Left renal pelvis (tissue), 4 donors: ENCODE results near the gene CLEC18B. TPM values are rescaled to one million over a fixed set of nuclear protein-coding genes. Genes with fewer than 3 reads are reported as not detected.
"Not testable (repeated sequence)": the region's sequence is repeated elsewhere in the genome, so short reads cannot be mapped to it uniquely, and the experiment has no call there.

Source experiments
- DNase-seq, 4 donors: peaks; one replicate each; pipeline ENCODE4 v3.0.0-alpha.2; 2013; ENCODE audit warnings: low read depth in 4 of 4, low spot score in 3 of 4
- polyA plus RNA-seq, 4 donors: library from polyadenylated mRNA; unstranded; fragments of 120-200 nt; gene quantifications; one replicate each; pipeline ENCODE4 v1.2.1, GENCODE V29; 2013; ENCODE audit not compliant: insufficient read length in 4 of 4

The CLEC18B gene
- polyA plus RNA-seq, 4 donors = 1.5 to 118 (median 98.0) TPM

DNA sequence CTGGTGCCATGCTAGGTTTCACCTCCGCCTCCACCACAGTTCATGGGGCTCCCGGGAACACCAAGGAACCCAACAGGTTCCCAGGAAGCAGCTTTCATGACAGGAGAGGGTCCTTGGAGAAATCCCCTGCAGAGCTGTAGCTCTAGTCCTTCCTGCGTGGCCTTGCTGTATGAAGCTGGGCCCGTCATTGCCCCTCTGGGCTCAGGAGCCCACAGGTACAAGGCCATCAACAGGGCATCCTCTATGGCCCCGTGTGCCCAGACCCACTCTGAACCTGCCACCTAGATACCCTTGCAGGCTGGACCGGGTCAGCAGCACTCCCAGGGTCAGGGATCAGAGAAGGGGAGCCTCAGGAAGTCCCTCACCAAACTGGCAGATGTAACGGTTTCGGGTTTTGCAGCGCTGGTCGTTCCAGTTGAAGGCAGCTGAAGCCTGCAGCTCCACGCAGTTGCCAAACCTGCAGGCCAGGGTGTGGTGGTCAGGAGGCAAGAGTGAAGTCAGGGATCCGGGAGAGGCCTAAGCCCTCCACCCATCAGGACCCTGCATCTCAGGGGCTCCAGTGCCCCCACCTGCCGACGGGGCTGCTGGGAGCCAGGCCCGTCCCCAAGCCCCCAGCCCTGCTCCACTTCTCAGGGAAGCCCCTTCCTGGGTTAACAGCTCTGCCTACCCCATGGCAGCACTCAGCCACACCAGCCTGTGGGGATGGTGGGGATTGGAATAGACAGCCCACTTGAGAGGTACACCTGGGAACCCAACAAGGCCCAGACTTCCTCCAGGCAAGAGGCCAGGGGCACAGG lies 11.9 kb downstream of the CLEC18B start:
- DNase-seq = not testable (repeated sequence)

DNA sequence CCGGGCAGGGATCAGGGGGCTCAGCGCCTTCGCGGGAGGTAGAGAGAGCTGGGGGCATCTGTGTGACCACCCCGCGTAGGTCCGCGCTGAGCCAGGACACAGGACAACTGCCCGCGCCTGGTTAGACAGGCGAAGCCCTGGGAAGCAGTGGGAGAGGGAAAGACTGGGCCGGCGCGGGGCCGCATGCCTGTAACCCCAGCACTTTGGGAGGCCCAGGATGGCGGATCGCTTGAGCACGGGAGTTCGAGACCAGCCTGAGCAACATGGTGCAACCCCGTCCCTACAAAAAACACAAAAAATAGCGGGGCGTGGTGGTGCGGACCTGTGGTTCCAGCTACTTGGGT lies 13.9 kb downstream of the CLEC18B start:
- DNase-seq = not testable (repeated sequence)

DNA sequence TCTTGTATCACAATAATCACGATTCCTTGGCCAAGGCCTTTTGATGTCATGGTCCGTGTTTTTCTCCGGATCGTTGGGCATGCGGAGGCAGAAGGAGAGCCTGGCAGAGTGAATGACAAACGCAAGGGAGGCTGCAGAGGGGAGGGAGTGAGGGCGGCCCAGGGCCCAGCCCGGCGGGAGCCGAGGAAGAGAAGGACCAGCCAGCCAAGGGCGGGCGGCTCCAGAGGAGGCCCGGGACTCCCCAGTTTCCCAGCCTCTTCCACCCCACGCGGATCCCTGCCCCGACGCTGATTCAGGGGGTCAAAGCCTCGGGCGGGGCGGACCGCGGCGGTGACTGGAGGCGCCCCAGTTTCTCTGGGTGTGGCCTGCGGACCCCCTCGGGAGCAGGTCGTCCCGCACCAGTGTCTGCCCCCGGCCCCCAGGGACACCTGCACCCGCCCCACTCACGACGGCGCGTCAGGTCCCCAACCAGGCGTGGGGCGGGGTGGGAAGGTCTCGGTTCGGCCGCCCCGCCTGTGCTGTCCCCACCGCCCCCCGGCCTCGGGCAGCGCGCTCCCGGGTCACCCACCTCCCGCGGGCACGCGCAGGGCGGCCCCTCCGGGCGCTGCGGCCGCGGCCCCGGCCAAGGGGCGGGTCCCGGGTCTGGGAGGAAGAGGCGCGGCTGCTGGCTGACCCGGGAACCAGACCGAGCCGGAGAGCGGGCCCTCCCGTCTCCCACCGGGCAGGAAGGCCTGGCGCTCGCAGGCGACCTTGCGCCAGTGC lies 14.5 kb downstream of the CLEC18B start:
- not testable (repeated sequence) for DNase-seq

DNA sequence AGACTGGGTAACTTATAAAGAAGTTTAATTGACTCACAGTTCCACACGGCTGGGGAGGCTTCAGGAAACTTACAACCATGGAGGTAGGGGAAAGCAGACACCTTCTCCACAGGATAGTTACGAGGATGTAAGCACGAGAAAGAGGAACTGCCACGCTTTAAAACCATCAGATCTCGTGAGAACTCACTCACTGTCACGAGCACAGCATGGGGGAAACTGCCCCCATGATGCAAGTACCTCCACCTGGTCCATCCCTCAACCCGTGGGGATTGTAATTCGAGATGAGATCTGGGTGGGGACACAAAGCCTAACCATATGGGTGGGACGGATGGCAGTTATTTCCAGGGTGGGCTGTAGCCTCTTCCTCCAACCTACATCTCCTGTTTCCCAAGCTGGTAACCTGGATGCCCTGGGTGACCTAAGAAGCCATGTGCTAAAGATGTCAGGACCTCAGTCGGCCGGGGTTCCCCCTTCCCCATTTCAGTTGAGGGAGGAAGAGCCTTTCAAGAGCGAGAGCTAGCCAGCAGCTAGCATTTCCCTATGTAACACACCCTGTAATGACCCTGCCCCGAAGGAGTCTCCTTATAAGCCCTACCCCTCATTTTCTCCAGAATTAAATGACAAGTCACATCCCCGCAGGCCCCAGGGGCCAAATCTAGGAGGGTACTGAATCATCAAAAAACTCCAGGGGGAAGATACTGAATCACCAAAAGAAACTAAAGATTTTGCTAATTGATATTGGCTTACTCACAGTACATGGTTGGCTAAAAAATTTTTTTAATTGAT lies 16.9 kb downstream of the CLEC18B start:
- DNase-seq = not testable (repeated sequence)

DNA sequence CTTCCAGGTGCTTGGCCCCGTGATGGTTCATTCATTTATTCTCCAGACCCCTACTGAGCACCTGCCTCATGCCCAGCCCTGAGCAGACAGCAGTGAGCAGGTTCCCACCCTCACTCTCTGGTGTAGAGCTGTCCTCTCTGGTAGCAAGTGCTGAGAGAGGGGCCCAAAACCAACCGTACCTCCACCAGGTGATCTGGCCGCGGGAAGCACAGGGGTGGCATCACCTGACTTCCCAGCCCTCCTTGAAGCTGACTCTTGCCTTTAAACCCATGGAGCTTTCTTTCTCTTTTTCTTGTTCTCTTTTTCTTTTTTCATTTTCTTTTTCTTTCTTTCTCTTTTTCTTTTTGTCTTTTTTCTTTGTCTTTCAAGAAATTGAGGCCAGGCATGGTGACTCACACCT lies 21.0 kb downstream of the CLEC18B start:
- DNase-seq = not testable (repeated sequence)

DNA sequence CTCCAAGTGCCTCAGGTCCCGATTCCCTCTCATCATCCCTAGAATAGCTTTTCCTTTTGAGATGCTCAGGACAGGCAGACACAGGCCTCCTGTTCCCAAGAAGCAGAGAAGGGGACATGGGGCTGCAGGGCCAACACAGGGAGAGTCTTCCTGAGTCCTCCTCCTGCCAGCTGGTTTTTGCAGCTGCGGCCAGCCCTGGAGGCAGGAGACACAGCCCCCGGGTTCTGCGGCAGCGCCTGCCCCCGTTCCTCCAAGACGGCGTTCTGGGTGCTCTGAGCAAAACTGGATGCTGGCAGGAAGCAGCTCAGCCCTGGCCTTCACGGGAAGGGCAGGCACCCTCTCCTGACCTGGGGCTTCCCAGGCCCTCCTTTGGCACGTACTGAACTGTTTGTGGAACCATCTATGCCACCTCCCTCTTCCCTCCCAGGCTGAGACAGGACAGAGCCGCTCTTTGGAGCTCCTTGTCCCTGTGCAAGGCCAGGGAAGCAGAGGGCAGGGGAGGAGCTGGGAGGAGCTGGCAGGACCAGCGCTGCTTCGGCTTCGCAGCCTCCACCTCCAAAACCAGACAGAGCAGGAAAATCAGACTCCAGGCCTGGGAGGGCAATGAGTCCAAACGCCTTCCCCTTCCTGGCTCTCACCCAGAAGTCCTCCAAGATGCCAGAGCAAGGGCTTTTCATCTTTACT lies 22.9 kb downstream of the CLEC18B start:
- not testable (repeated sequence) for DNase-seq

DNA sequence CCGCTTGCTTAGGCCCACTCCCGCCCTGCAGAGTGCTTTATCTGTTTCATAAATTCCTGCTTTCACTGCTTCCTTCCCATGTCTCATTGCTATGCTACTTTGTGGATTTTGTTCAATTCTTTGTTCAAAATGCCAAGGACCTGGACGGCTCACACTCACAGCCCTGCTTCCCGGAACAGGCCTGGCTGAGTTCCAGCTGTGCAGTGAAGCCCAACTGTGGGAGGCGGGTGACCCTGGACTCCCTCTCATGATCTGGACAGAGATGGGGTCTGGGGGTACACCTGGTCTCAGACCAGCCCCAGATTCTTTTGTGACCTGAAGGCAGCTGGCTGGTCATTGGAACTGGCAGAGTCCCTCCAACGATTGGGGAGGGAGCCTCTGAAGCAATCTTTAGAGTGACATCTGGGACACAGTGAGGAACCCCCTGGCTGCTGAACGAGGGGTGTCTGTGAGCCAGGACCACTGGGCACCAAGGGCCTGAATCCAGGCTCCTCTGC lies 24.7 kb downstream of the CLEC18B start:
- DNase-seq = peak in 1 of 4 donors; percentile 29

DNA sequence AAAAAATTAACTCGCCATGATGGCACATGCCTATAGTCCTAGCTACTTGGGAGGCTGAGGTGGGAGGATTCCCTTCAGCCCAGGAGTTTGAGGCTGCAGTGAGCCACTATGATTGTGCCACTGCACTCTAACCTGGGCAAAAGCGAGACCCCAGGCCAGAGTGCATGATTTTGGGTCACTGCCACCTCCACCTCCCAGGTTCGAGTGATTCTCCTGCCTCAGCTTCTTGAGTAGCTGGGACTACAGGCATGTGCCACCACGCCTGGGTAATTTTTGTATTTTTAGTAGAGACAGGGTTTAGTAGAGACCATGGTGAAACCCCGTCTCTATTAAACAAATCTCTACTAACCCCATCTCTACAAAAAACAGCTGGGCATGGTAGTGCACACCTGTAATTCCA lies 26.7 kb downstream of the CLEC18B start:
- DNase-seq = not testable (repeated sequence)

DNA sequence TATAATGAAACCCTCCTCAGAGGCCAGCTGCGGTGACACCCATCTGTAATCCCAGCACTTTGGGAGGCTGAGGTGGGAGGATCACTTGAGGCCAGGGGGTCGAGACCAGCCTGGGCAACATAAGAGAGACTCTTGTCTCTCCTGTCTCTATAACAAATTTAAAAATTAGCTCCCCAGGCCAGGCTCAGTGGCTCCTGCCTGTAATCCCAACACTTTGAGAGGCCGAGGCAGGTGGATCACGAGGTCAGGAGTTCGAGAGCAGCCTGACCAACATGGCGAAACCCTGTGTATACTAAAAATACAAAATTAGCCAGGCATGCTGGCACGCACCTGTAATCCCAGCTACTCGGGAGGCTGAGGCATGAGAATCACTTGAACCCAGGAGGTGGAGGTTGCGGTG lies 27.1 kb downstream of the CLEC18B start:
- not testable (repeated sequence) for DNase-seq

DNA sequence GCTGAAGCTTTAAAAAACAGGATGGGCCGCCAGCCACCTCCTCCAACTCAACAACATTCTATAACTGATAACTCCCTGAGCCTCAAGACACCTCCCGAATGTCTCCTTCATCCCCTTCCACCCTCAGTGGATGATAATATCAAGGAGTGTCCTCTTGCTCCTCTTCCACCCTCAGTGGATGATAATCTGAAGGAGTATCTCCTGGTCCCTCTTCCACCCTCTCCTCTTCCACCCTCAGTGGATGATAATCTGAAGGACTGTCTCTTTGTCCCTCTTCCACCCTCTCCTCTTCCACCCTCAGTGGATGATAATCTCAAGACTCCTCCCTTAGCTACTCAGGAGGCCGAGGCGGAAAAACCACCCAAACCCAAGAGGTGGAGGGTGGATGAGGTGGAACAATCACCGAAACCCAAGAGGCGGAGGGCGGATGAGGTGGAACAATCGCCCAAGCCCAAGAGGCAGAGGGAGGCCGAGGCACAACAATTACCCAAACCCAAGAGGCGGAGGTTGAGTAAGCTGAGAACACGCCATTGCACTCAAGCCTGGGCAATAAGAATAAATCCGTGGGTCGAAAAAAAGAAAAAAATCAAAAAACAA lies 29.7 kb downstream of the CLEC18B start:
- DNase-seq = not testable (repeated sequence)

DNA sequence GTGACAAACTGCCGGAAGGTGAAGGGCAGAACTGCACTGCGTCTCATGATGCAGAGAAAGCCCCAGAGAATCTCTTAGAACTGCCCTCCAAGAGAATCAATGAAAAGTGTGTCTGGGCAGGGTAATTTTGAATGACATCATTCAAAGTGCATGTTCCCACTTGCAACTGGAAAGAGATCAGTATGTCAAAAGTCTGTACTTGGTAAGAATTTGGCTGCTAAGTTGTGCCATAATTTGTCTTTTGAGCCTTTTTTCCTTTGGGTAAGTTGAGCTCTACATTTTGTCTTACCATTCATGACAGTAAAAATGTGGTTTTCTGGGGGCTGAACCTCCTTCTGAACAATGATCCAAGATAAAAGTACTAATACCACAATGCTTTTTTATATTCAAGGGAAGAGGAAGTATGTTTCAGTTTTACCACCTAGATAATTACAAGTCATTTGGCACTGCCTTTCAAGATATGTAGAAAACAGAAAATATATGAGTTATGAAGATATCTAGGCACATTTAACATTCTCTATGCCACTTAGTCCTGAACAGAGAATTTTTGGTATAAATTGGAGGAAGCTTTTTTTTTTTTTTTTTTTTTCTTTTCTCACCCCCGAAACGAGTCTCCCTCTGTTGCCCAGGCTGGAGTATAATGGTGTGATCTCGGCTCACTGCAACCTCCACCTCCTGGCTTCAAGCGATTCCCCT lies 38.8 kb downstream of the CLEC18B start:
- DNase-seq = not testable (repeated sequence)

DNA sequence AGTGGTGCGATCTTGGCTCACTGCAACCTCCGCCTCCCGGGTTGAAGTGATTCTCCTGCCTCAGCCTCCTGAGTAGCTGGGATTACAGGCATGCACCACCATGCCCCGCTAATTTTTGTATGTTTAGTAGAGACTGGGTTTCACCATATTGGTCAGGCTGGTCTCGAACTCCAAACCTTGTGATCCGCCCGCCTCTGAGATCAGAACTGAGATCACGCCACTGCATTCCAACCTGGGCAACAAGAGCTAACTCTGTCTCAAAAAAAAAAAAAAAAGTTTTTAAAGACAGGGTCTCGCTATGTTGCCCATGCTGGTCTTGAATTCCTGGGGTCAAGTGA lies 47.5 kb downstream of the CLEC18B start:
- DNase-seq = not testable (repeated sequence)

DNA sequence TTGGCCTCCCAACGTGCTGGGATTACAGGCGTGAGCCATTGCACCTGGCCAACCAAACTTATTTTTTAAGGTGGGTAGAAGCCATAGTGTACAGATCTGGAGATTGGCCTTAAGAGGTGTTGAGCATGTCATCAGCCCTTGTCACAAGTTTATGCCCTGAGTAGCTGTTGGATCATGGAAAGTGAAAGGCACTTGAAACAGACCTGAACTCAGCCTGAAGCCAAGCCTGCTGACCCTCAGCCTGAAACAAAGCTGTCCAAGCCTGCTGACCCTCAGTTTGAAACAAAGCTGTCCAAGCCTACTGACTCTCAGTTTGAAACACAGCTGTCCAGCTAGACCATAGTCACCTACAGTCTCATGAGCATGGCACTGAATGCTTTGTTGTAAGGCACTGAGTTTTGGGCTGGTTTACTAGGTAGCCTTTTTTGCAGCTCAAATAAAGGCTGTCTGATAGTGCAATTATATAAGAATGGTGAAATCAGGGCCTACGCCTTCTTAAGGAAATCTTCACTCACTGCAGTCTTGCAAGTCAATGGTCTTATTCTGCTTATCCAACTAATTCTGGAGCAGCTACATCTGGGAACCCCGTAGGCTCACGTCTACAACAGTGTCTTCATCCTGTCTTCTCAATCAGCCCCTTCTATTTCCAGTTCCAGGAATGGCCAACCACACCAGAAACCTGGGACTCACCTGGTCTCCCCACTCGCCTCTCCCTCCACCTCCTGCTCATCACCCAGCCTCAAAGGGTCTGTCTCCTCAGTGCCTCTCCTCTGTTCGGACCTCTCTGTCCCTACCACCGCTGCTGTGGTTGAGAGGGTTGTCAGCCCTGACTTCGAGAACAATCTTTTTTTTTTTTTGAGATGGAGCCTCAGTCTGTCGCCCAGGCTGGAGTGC lies 48.1 kb downstream of the CLEC18B start:
- no peak for DNase-seq

DNA sequence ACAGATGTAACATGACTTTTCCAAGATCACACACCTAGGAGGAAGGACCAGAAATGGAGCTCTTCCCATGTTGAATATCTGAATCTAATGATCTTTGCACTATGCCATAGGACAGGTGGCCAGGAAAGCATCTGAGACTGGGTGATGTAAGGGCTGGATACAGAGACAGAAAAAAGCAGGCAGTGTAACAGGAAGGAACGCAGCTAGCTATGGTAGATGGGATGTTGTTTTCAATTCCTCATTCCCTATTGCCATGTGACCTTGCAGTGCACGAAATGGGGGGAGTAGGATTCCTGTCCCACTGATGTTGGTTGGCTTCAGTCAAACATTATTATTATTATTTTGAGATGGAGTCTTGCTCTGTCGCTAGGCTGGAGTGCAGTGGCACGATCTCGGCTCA lies 48.9 kb downstream of the CLEC18B start:
- DNase-seq = no peak

DNA sequence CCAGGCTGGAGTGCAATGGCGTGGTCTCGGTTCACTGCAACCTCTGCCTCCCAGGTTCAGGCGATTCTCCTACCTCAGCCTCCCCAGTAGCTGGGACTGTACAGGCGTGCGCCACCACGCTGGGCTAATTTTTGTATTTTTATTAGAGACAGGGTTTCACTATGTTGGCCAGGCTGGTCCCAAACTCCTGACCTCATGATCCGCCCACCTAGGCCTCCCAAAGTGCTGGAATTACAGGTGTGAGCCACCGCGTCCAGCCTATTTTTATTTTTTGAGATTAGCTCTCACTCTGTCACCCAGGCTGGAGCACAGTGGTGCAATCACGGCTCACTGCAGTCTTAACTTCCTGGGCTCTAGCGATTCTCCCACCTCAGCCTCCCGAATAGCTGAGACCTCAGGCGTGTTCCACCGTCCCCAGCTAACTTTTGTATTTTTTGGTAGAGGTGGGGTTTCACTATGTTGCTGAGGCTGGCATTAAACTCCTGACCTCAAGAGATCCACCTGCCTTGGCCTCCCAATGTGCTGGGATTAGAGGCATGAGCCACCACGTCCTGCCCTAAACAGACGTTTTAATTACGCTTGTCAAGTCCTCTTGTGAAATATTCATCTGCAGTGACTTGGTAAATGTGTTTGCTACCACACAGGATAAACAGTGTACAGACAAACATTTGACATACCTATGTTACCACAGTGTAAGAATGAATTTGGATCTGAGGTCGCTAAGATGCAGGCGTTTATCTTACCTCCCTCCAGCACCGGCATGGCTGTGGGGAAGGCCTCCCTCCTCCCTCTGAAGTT lies 50.7 kb downstream of the CLEC18B start:
- not testable (repeated sequence) for DNase-seq

DNA sequence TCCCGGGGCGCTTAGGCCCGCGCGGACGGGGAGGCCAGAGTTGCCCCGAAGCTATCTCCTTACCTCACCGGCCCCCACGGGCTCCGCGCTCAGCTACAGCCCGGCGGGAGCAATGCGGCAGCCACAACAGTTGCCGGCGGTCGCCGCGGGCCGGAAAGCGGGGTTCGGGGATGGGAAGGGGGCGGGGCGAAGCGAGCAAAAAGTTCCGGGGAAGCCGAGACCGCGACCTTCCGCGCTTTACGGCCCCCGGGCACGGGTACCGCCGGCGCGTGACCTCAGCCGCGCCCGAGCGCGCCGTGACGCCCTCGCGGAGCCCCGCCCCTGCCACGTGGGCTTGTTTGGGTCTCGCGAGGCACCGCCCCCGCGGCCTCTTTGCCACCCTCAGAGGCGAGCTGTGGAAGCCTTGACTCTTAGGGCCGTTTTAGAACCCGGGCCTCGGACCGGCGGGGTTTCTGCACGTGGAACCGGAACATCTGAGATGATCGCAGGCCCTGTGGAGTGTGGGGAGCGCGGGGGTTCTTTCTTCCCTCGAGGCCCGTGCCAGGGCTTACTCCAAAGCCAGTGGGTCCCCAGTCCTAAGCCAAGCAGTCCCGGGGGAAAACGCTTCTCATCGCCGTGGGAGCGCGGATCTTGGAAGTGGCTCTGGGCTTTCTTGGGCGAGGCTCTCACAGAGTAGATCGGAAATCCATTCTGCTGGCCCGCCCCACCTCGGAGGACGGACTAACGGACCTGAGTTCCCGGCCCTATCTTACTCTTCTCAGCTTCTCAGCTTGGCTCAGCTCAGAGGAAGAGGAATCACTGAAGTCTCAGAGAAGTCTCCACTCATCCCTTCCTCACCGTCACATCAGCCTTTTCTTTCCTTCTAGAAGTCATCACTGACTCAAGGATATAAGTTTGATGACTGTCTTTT lies 53.0 kb downstream of the CLEC18B start:
- DNase-seq = peak; percentile 46 to 89 (median 82)
